Tibial nerve (tissue), 4 donors: Measurements from ENCODE around the gene RPUSD1. TPM values are rescaled to one million over a fixed set of nuclear protein-coding genes. Genes with fewer than 3 reads are reported as not detected.

Experiments
- DNase-seq, 2 donors: peaks; one replicate each; pipeline ENCODE4 v3.0.0-alpha.2; 2019; ENCODE audit warnings: low spot score in 2 of 2
- H3K27ac ChIP-seq, 4 donors: fragments of 200-600 bp; sonication (generic) in 3 of 4; one replicate each; pipeline ENCODE4 v1.5.1; 2017 to 2019; ENCODE audit warnings: mild to moderate bottlenecking in 1 of 4
- H3K27me3 ChIP-seq, 2 donors: fragments of 200-600 bp; sonication (generic) in 1 of 2; one replicate each; pipeline versions ENCODE4 v1.5.1 to v1.6.0; 2017 to 2019
- H3K36me3 ChIP-seq, 3 donors: fragments of 200-600 bp; sonication (generic); one replicate each; pipeline ENCODE4 v1.5.1; 2018 to 2019
- H3K4me1 ChIP-seq, 4 donors: fragments of 200-600 bp; sonication (generic) in 3 of 4; one replicate each; pipeline ENCODE4 v1.5.1; 2017 to 2019
- H3K4me3 ChIP-seq, 4 donors: fragments of 200-600 bp; sonication (generic) in 3 of 4; one replicate each; pipeline ENCODE4 v1.5.1; 2017 to 2019; ENCODE audit warnings: mild to moderate bottlenecking in 1 of 4, moderate library complexity in 1 of 4
- H3K9me3 ChIP-seq, 4 donors: fragments of 200-600 bp; sonication (generic) in 3 of 4; one replicate each; pipeline ENCODE4 v1.5.1; 2017 to 2019
- CTCF ChIP-seq, 5 experiments: fragments of 200-600 bp in 3 of 5; fragments of 450-650 bp in 2 of 5; sonication (generic) in 3 of 5; IDR thresholded peaks; one replicate each; pipeline ENCODE4 v1.5.1; 2016 to 2019; ENCODE audit warnings: antibody characterized with exemption in 5 of 5, mild to moderate bottlenecking in 3 of 5, moderate library complexity in 2 of 5
- EP300 ChIP-seq, 2 donors: sonication (generic); formaldehyde crosslinking; IDR thresholded peaks; one replicate each; pipeline ENCODE4 v1.6.1; 2017; ENCODE audit warnings: antibody characterized with exemption in 2 of 2, mild to moderate bottlenecking in 1 of 2
- POLR2A ChIP-seq, 2 donors: fragments of 450-650 bp; IDR thresholded peaks; one replicate each; pipeline ENCODE4 v1.6.1; 2017; ENCODE audit warnings: antibody characterized with exemption in 2 of 2, mild to moderate bottlenecking in 2 of 2, moderate library complexity in 2 of 2
- WGBS, 2 donors: methylation state at CpG; one replicate each; pipeline ENCODE4 v1.1.5; 2018; 5-methylcytosine and 5-hydroxymethylcytosine counted together
- total RNA-seq, 4 donors: library from RNA; depleted of rRNA; stranded (reverse); fragments of >200 nt; gene quantifications; one replicate each; pipeline ENCODE4 v1.1.0, GENCODE V29; 2016

Gene RPUSD1
- total RNA-seq, 4 donors from 2014 or later, result 8.5 to 18.3 (median 12.5) TPM

- Histone ChIP-seq H3K4me3 (no peak within 1 kb of the TSS), H3K36me3 (peaks cover 0 to 14% (median 0%) of the 10 kb centered on the region in 3 donors), H3K4me1 (peaks cover 0 to 4% (median 0%) of the 10 kb centered on the region in 4 donors), H3K9me3 (no peaks in the 10 kb centered on the region), H3K27me3 (peaks cover 0 to 76% of the 10 kb centered on the region in 2 donors), H3K27ac (no peak within 1 kb of the TSS)
- TF ChIP-seq CTCF (IDR thresholded peaks at IDR 0.05) (no peak), POLR2A (IDR thresholded peaks at IDR 0.05) (no peak), EP300 (IDR thresholded peaks at IDR 0.05) (no peak)
- 0 to 10% methylated on average over 12 to 18 of the region's 57 CpGs for WGBS, 2 donors
- no peak for DNase-seq
Measured at GRCh38 chr16:799948-800833, 12.0 kb upstream of the RPUSD1 start, which contains the start of gene GNG13. GNG13 (minus strand) TSS chr16:800734; CDS start chr16:799077, 1,657 bp downstream.

- H3K9me3 ChIP-seq, result no peaks in the 10 kb centered on the region
- no peak for DNase-seq
- WGBS, 2 donors, result 57 to 60% methylated on average over 8 to 19 of the region's 22 CpGs
- no peak for TF ChIP-seq CTCF (IDR thresholded peaks at IDR 0.05)
- TF ChIP-seq POLR2A (IDR thresholded peaks at IDR 0.05), result no peak
- TF ChIP-seq EP300 (IDR thresholded peaks at IDR 0.05), result no peak
- peaks cover 0 to 15% (median 0%) of the 10 kb centered on the region in 3 donors for H3K36me3 ChIP-seq
- H3K4me1 ChIP-seq, result peaks cover 0 to 4% (median 0%) of the 10 kb centered on the region in 4 donors
- H3K27me3 ChIP-seq, result peaks cover 0 to 76% of the 10 kb centered on the region in 2 donors
- no peak overlapping the region for H3K4me3 ChIP-seq
- H3K27ac ChIP-seq, result no peak overlapping the region
Measured at GRCh38 chr16:799111-799947, 11.1 kb upstream of the RPUSD1 start.

- Histone ChIP-seq H3K4me3 (no peak overlapping the region), H3K27me3 (peaks cover 0 to 76% of the 10 kb centered on the region in 2 donors)
Measured at GRCh38 chr16:798666-799065, 10.5 kb upstream of the RPUSD1 start.

GRCh38 chr16:797686-798085, 9.5 kb upstream of the RPUSD1 start:
- H3K27me3 ChIP-seq, result peaks cover 0 to 68% of the 10 kb centered on the region in 2 donors

More at GRCh38 chr16:798666-799065, 10.5 kb upstream of the RPUSD1 start:
- no peak for DNase-seq
- Histone ChIP-seq H3K27ac (no peak overlapping the region), H3K36me3 (peaks cover 0 to 22% (median 0%) of the 10 kb centered on the region in 3 donors), H3K9me3 (no peaks in the 10 kb centered on the region), H3K4me1 (peaks cover 0 to 4% (median 0%) of the 10 kb centered on the region in 4 donors)
- 85 to 92% methylated on average over 19 of the region's 19 CpGs for WGBS, 2 donors
- no peak for TF ChIP-seq POLR2A (IDR thresholded peaks at IDR 0.05)
- TF ChIP-seq EP300 (IDR thresholded peaks at IDR 0.05), result no peak
- TF ChIP-seq CTCF (IDR thresholded peaks at IDR 0.05), result no peak

More at GRCh38 chr16:797686-798085, 9.5 kb upstream of the RPUSD1 start:
- no peak for DNase-seq
- Histone ChIP-seq H3K4me3 (no peak overlapping the region), H3K36me3 (peaks cover 0 to 32% (median 0%) of the 10 kb centered on the region in 3 donors), H3K27ac (no peak overlapping the region), H3K9me3 (no peaks in the 10 kb centered on the region), H3K4me1 (peaks cover 0 to 4% (median 0%) of the 10 kb centered on the region in 4 donors)
- TF ChIP-seq EP300 (IDR thresholded peaks at IDR 0.05) (no peak), CTCF (IDR thresholded peaks at IDR 0.05) (no peak), POLR2A (IDR thresholded peaks at IDR 0.05) (no peak)
- WGBS, 2 donors, result 95% methylated on average over 22 of the region's 22 CpGs
